Measurements from ENCODE around the gene PLEKHH1. TPM values are rescaled to one million over a fixed set of nuclear protein-coding genes. Genes with fewer than 3 reads are reported as not detected.

Gene PLEKHH1
- total and polyA plus RNA-seq, 9 of the 15 experiments (the other 6 are each of a cell fraction or from before 2014, with no cell fraction given), result 0.76 to 5.9 (median 2.9) TPM

DNA sequence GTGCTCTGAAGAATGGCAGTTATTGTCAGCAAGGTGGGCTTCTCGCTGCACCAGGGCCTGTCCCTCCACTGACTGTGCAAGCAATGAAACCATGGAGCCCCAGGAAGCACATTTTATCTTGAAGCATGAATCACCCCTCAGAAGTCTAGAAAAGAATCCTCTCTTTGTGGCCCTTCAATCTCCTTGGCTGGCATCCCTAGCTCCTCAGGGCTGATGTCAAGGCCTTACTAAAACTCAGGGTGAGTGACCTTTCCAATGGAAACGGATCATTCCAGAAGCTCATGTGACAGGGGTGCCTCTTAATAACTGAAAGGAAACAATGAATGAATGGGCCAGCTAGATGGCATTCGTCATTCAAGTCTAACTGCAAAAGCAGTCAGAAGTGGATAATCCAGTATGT lies 22.3 kb upstream of the PLEKHH1 start (continued):
- TF ChIP-seq SP2 (IDR thresholded peaks at IDR 0.05; ENCODE audit: extremely low read depth, low read depth, low read length, poor library complexity, severe bottlenecking) (no peak), ZSCAN32 (CRISPR knock-in tag; IDR thresholded peaks at IDR 0.05) (no peak)

DNA sequence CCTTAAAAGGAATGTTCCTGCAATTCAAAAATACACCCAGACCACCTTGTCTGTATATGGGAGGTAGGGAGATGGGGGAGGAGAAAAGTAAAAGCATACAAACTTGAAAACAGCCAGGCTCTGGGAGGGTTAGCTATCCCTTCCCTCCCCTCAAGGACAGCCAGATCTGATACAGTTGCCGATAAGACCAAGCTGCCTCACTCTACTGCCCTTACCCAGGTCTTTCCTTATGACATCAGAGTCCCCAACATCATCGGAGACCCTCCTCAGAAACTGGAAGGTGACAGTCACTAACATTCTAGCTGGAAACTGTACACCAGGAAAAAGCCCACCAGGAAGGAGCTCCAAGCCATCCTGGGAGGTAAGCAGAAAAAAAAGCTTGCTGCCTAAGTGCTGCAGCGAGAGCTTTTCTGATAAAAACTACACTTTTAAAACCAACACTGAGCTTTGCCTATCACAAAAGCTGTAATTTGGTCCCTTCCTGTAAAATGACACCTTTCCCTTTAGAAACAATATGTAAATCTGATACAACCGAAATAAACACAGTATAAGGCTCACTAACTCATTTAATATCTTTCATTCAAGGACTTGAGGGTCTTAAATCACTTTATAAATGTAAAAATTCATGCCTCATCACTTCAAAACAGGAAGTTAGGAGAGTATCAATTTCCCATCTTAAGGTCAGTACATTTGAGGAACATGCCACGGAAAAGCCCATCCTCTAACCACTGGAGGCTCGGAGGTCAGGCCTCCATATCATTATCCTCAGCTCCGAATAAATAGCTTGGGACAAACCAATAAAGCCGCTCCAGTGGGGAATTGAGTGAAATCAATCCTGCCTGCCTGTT lies 20.4 kb upstream of the PLEKHH1 start:
- intact Hi-C loops (cut with micrococcal nuclease), result no loop called here

More for the DNA sequence above, 20.4 kb upstream of the PLEKHH1 start:
- Histone ChIP-seq H3K9me3 (replicated peaks; ENCODE audit: control insufficient read depth, insufficient read depth, low read depth, low read length) (no peaks in the 10 kb centered on the region), H3K4me1 (replicated peaks in 1 of 2; ENCODE audit: control insufficient read depth in 2 of 2, insufficient read depth in 2 of 2, low read length in 2 of 2) (peaks cover 0 to 16% of the 10 kb centered on the region in 2 experiments; a peak in 2 of 5 replicates), H2AFZ (ENCODE audit: low read depth, low read length) (no peak overlapping the region), H3K36me3 (ENCODE audit: control insufficient read depth, insufficient read depth, low read length) (no peaks in the 10 kb centered on the region), H3K9me1 (ENCODE audit: control insufficient read depth, insufficient read depth, low read length) (no peaks in the 10 kb centered on the region), H3K27ac (ENCODE audit: extremely low read depth, low read depth, low read length) (no peak overlapping the region), H3K27me3 (ENCODE audit: control insufficient read depth in 2 of 2, insufficient read depth in 2 of 2, low read length in 2 of 2) (peaks cover 6 to 42% of the 10 kb centered on the region in 2 experiments; a peak in 3 of 5 replicates), H3K4me2 (ENCODE audit: insufficient read depth, low read length) (no peak overlapping the region), H4K20me1 (replicated peaks; ENCODE audit: control insufficient read depth, insufficient read depth, low read length) (no peaks in the 10 kb centered on the region), H3K9ac (ENCODE audit: insufficient read depth in 1 of 2, low read depth in 2 of 2, low read length in 2 of 2) (no peak overlapping the region), H3K79me2 (ENCODE audit: control insufficient read depth, insufficient read depth, low read length) (no peaks in the 10 kb centered on the region), H3K4me3 (no peak overlapping the region)
- FAIRE-seq, result no peak
- DNase-seq (ENCODE audit: extremely low read depth in 1 of 4, low spot score in 3 of 4), result no peak
- 5% methylated on average over 8 of the region's 8 CpGs for WGBS (ENCODE audit: insufficient coverage, low coverage, missing lambda C conversion rate)
- no peak for TF ChIP-seq MIER1 (IDR thresholded peaks at IDR 0.05; ENCODE audit: low read depth)
- no peak for TF ChIP-seq RFX7 (CRISPR knock-in tag; IDR thresholded peaks at IDR 0.05)
- no peak for TF ChIP-seq ZNF175 (CRISPR knock-in tag; IDR thresholded peaks at IDR 0.05; ENCODE audit: low read depth)
- TF ChIP-seq, protein P1, sequence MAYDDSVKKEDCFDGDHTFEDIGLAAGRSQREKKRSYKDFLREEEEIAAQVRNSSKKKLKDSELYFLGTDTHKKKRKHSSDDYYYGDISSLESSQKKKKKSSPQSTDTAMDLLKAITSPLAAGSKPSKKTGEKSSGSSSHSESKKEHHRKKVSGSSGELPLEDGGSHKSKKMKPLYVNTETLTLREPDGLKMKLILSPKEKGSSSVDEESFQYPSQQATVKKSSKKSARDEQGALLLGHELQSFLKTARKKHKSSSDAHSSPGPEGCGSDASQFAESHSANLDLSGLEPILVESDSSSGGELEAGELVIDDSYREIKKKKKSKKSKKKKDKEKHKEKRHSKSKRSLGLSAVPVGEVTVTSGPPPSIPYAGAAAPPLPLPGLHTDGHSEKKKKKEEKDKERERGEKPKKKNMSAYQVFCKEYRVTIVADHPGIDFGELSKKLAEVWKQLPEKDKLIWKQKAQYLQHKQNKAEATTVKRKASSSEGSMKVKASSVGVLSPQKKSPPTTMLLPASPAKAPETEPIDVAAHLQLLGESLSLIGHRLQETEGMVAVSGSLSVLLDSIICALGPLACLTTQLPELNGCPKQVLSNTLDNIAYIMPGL (CRISPR knock-in tag; IDR thresholded peaks at IDR 0.05), result no peak
- no peak for TF ChIP-seq ZBTB8A (IDR thresholded peaks at IDR 0.05; ENCODE audit: partially characterized antibody)
- no peak for TF ChIP-seq POU5F1 (IDR thresholded peaks at IDR 0.05; ENCODE audit: borderline replicate concordance, low read depth, low read length, partially characterized antibody)
- TF ChIP-seq, protein P2, sequence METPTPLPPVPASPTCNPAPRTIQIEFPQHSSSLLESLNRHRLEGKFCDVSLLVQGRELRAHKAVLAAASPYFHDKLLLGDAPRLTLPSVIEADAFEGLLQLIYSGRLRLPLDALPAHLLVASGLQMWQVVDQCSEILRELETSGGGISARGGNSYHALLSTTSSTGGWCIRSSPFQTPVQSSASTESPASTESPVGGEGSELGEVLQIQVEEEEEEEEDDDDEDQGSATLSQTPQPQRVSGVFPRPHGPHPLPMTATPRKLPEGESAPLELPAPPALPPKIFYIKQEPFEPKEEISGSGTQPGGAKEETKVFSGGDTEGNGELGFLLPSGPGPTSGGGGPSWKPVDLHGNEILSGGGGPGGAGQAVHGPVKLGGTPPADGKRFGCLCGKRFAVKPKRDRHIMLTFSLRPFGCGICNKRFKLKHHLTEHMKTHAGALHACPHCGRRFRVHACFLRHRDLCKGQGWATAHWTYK (CRISPR knock-in tag; IDR thresholded peaks at IDR 0.05), result no peak
- no peak for TF ChIP-seq ZNF584 (CRISPR knock-in tag; IDR thresholded peaks at IDR 0.05; ENCODE audit: low read depth)
- no peak for TF ChIP-seq SIN3A (IDR thresholded peaks at IDR 0.05; ENCODE audit: borderline replicate concordance in 2 of 2, control insufficient read depth in 1 of 2, low read depth in 2 of 2, low read length in 2 of 2)
- TF ChIP-seq OTX1 (CRISPR knock-in tag; IDR thresholded peaks at IDR 0.05), result no peak
- TF ChIP-seq RFX1 (IDR thresholded peaks at IDR 0.05), result no peak
- no peak for TF ChIP-seq MAZ (CRISPR knock-in tag; conservative IDR thresholded peaks at IDR 0.05 in 1 of 2, IDR thresholded peaks at IDR 0.05 in 1 of 2)
- no TSS peak for BruUV-seq (replicated peaks)
- in situ Hi-C loops (cut with MboI), result no loop called here
- CTCF ChIA-PET (ENCODE audit: low intra/inter-chr PET ratio), result no interaction called here
- POLR2A ChIA-PET, result interaction anchor here (0.5 to 1.1 kb wide), 3 partner anchors 14 to 151 kb away, joined by 3 read pairs; no protein-coding TSS in a partner anchor
- no peak for ATAC-seq

Measured in K562 (cell line).